Activated CD8-positive, alpha-beta T cell treated with anti-CD3 and anti-CD28 coated beads, Interleukin-2, amount 10 ng/mL, durations not matched to agents 7 days and 5 days (primary cell): ENCODE measurements around the gene PRDM7. TPM values are rescaled to one million over a fixed set of nuclear protein-coding genes. Genes with fewer than 3 reads are reported as not detected.

Experiments used
- ATAC-seq: fragments of 150-1000 bp; cut with Tn5 transposase; one replicate; pipeline ENCODE4 v1.10.0; 2021; ENCODE audit warnings: moderate library complexity
- CTCF ChIA-PET: fragments of 350-600 bp; sonication (Branson Sonifier 250); formaldehyde crosslinking; loops from one replicate; lab custom pipeline; 2021; ENCODE audit warnings: antibody characterized with exemption; lab: Charles Lee
- POLR2A ChIA-PET: fragments of 350-600 bp; sonication (Branson Sonifier 250); formaldehyde crosslinking; loops from one replicate; lab custom pipeline; 2021; ENCODE audit warnings: antibody characterized with exemption; lab: Charles Lee
- DNase-seq: peaks from one replicate; pipeline ENCODE4 v3.0.0-alpha.2; 2020
- H3K27ac Mint-ChIP-seq: one replicate; pipeline ENCODE4 v1.8.0; 2021; ENCODE audit warnings: mild to moderate bottlenecking, mixed read lengths
- H3K27me3 Mint-ChIP-seq: one replicate; pipeline ENCODE4 v1.8.0; 2021; ENCODE audit warnings: low read depth, mixed read lengths
- H3K36me3 Mint-ChIP-seq: one replicate; pipeline ENCODE4 v1.8.0; 2021; ENCODE audit warnings: low read depth, mixed read lengths
- H3K4me1 Mint-ChIP-seq: one replicate; pipeline ENCODE4 v1.8.0; 2021; ENCODE audit warnings: low read depth, mixed read lengths
- H3K4me3 Mint-ChIP-seq: one replicate; pipeline ENCODE4 v1.8.0; 2021; ENCODE audit warnings: mild to moderate bottlenecking, mixed read lengths
- H3K9me3 Mint-ChIP-seq: one replicate; pipeline ENCODE4 v1.8.0; 2022; ENCODE audit warnings: mixed read lengths; ENCODE audit not compliant: insufficient read depth
- total RNA-seq, 2 experiments: library from RNA; stranded (reverse); gene quantifications; one replicate each; pipeline ENCODE4 v1.2.3, GENCODE V29; 2021

The PRDM7 gene
- total RNA-seq, 2 experiments from 2014 or later = not detected

DNA sequence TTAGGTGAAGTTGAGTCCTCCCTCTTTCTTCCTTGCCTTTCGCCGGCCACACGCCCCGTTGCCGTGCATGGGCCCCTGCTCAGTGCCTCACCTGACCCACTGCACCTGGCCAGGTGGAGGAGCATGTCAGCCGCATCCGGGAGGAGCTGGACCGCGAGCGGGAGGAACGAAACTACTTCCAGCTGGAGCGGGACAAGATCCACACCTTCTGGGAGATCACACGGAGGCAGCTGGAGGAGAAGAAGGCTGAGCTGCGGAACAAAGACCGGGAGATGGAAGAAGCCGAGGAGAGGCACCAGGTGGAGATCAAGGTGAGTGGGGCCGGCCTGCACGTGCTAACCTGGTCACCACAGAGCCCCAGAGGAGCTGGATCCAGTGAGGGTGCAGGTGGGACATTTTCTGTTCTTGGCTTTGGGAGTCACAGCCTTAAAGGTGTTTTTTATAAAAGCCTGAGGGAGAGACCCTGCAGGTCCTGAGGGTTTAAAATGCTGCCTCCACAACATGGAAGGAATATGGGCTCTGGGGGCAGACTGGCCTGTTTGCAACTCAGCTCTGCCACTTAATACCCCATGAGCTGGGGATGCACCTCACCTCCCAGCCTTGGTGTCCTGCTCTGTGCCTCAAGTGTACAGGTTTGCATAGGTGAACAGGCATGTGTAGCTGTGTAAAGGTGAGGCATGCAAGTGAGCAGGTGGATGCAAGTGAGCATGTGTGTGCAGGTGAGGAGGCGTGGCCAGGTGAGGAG is 45.8 kb downstream of the PRDM7 start:
- Mint-ChIP-seq H3K27ac (peak overlapping the region; percentile 6), H3K4me1 (peaks cover 5% of the 10 kb centered on the region), H3K36me3 (peaks cover 5% of the 10 kb centered on the region), H3K27me3 (no peaks in the 10 kb centered on the region), H3K9me3 (no peaks in the 10 kb centered on the region), H3K4me3 (peak overlapping the region; percentile 12)
- ChIA-PET POLR2A (no interaction called here), CTCF (interaction anchor here (1.5 kb wide), 1 partner anchor 11 kb away, joined by 4 read pairs; no protein-coding TSS in a partner anchor)
- DNase-seq (no peak), ATAC-seq (peak; percentile 40)

- ChIA-PET CTCF (no interaction called here), POLR2A (no interaction called here)
- Mint-ChIP-seq H3K36me3 (peaks cover 5% of the 10 kb centered on the region), H3K4me1 (peaks cover 11% of the 10 kb centered on the region), H3K27ac (no peak overlapping the region), H3K9me3 (no peaks in the 10 kb centered on the region), H3K27me3 (no peaks in the 10 kb centered on the region), H3K4me3 (no peak overlapping the region)
- ATAC-seq (no peak), DNase-seq (no peak)
Measured at GRCh38 chr16:90028985-90029384, 48.1 kb downstream of the PRDM7 start.

DNA sequence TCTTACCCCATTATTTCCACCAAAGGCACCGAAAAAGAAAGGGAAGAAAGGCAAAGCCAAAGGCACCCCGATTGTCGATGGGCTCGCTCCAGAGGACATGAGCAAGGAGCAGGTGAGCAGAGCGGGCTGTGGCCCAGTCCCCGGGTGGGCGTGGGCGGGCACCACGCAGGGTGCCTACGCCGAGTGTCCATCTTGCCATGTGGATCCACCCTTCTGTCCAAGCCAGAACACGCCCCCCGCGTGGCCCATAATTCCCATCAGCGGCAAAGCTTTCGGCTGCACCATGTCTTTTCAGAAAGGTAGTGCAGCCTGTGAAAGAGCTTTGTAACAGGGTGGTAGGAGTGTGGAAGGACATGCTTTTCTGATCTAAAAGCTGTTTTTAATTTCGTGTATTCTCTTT is 49.5 kb downstream of the PRDM7 start:
- H3K4me3 Mint-ChIP-seq = no peak overlapping the region
- POLR2A ChIA-PET = no interaction called here
- peaks cover 11% of the 10 kb centered on the region for H3K4me1 Mint-ChIP-seq
- no peaks in the 10 kb centered on the region for H3K9me3 Mint-ChIP-seq
- no peaks in the 10 kb centered on the region for H3K27me3 Mint-ChIP-seq
- peaks cover 5% of the 10 kb centered on the region for H3K36me3 Mint-ChIP-seq
- ATAC-seq = no peak
- no peak overlapping the region for H3K27ac Mint-ChIP-seq
- DNase-seq = no peak
- CTCF ChIA-PET = no interaction called here

- peaks cover 7% of the 10 kb centered on the region for H3K9me3 Mint-ChIP-seq
- DNase-seq (no peak), ATAC-seq (peak; percentile 34)
- H3K27ac Mint-ChIP-seq = no peak overlapping the region
- H3K4me3 Mint-ChIP-seq = no peak overlapping the region
- peaks cover 4% of the 10 kb centered on the region for H3K27me3 Mint-ChIP-seq
- ChIA-PET CTCF (no interaction called here), POLR2A (no interaction called here)
- peaks cover 5% of the 10 kb centered on the region for H3K36me3 Mint-ChIP-seq
- peaks cover 23% of the 10 kb centered on the region for H3K4me1 Mint-ChIP-seq
Measured at GRCh38 chr16:90026135-90026534, 51.0 kb downstream of the PRDM7 start.

DNA sequence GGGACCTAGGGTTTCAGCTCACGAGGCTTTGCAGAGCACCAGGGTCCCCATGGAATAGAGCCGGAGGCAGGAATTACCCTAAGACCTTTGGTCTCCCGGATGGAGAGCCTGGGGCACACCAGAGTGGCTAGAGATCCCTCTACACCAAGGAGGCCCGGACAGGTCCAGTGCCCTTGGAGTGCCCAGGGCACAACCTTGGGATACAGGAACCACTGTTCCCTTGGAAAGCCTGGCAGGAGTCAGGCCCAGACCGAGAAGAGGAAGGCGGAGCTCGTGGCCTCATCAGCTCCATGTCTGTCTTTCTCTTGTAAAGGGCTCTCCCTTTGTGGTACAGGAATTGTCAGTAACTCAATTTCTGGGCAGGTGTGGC is 54.1 kb downstream of the PRDM7 start:
- Mint-ChIP-seq H3K36me3 (peaks cover 5% of the 10 kb centered on the region), H3K27me3 (peaks cover 17% of the 10 kb centered on the region), H3K27ac (no peak overlapping the region), H3K4me3 (peak overlapping the region; percentile 69), H3K4me1 (peaks cover 34% of the 10 kb centered on the region), H3K9me3 (peaks cover 7% of the 10 kb centered on the region)
- DNase-seq (no peak), ATAC-seq (no peak)
- ChIA-PET CTCF (interaction anchor here (2.2 kb wide), 1 partner anchor 318 kb away, joined by 5 read pairs; no protein-coding TSS in a partner anchor), POLR2A (interaction anchor here (1.1 kb wide), 1 partner anchor 75 kb away, joined by 3 read pairs; no protein-coding TSS in a partner anchor)

GRCh38 chr16:90022209-90023077 is 54.7 kb downstream of the PRDM7 start:
- Mint-ChIP-seq H3K27ac (peak overlapping the region; percentile 61), H3K27me3 (peaks cover 22% of the 10 kb centered on the region), H3K9me3 (peaks cover 7% of the 10 kb centered on the region), H3K4me1 (peaks cover 34% of the 10 kb centered on the region), H3K4me3 (peak overlapping the region; percentile 69), H3K36me3 (peaks cover 5% of the 10 kb centered on the region)
- DNase-seq = peak; percentile 85
- ChIA-PET CTCF (interaction anchor here (1.1 to 2.2 kb wide), 3 partner anchors 14 to 317 kb away, joined by 3 to 5 read pairs (median 5); no protein-coding TSS in a partner anchor), POLR2A (no interaction called here)
- peak; percentile 88 for ATAC-seq

DNA sequence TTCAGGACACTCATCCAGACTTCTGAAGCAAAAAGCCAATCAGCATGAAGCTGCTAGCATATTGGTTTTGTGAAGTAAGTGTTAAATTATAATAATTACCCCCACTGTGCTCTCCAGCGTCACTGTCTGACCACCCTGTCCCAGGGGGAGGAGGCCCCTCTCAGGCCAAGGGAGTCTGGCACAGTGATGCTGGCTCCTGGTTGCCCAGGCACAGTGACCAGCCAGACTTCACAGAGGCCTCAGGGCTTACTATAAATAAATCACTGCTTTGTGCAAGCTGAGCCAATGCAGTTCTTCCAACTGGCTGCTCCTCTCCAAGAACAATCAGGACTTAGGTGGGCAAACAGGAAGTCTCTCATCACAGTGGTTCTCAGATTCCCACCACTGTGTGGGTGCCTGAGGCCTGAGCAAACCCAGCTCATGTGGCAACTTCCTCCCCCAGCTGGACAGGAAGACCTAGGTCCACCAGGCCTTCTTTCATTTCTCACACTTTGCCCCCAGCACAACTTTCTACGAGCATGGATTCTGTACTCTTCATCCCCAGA is 56.2 kb downstream of the PRDM7 start:
- ChIA-PET CTCF (interaction anchor here (1.3 to 1.6 kb wide), 2 partner anchors 9 to 12 kb away, joined by 4 to 5 read pairs; no protein-coding TSS in a partner anchor), POLR2A (interaction anchor here (1.0 kb wide), 1 partner anchor 48 kb away, joined by 3 read pairs; no protein-coding TSS in a partner anchor)
- Mint-ChIP-seq H3K36me3 (peaks cover 5% of the 10 kb centered on the region), H3K27ac (no peak overlapping the region), H3K27me3 (peaks cover 24% of the 10 kb centered on the region), H3K4me3 (no peak overlapping the region), H3K4me1 (peaks cover 24% of the 10 kb centered on the region), H3K9me3 (peaks cover 7% of the 10 kb centered on the region)
- ATAC-seq = no peak
- DNase-seq = no peak

DNA sequence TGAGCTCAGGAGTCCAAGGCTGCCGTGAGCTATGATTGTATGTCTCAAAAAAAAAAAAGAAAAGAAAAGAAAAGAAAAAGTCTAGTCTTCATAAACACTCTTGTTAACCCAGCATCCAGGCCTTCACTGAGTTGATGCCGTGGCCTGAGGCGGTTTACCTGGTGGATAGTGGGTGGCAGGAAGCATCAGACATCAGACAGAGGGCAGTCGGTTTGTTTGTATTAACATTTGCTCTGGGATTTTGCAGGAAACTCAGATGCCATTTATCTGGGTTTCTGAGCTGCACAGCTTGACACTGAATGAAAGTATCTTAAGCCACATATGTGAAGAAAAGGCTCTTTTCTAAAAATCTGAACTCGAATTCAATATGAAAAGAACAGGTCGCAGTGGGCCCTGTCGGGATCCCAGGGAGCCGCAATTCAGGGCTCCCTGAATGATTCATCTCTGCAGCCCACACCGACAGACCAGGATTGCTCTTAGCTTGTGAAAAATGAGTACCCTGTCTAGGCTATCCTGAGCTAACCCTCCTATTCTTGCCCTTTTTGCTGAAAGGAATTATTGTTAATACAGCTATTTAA is 56.8 kb downstream of the PRDM7 start:
- Mint-ChIP-seq H3K27ac (no peak overlapping the region), H3K4me1 (peaks cover 22% of the 10 kb centered on the region), H3K9me3 (peaks cover 7% of the 10 kb centered on the region), H3K27me3 (peaks cover 28% of the 10 kb centered on the region), H3K4me3 (peak overlapping the region; percentile 36), H3K36me3 (peaks cover 5% of the 10 kb centered on the region)
- ChIA-PET CTCF (interaction anchor here (1.6 kb wide), 1 partner anchor 10 kb away, joined by 4 read pairs; no protein-coding TSS in a partner anchor), POLR2A (interaction anchor here (1.0 kb wide), 1 partner anchor 47 kb away, joined by 3 read pairs; no protein-coding TSS in a partner anchor)
- ATAC-seq (no peak), DNase-seq (no peak)

- Mint-ChIP-seq H3K27me3 (peaks cover 32% of the 10 kb centered on the region), H3K27ac (no peak overlapping the region), H3K9me3 (peaks cover 7% of the 10 kb centered on the region), H3K4me1 (peaks cover 22% of the 10 kb centered on the region), H3K36me3 (peaks cover 5% of the 10 kb centered on the region), H3K4me3 (peak overlapping the region; percentile 36)
- POLR2A ChIA-PET = no interaction called here
- CTCF ChIA-PET = interaction anchor here (1.2 to 1.6 kb wide), 2 partner anchors 10 to 11 kb away, joined by 4 read pairs; no protein-coding TSS in a partner anchor
- ATAC-seq = peak; percentile 34
- peak; percentile 28 for DNase-seq
Measured at GRCh38 chr16:90019543-90020259, 57.4 kb downstream of the PRDM7 start.

GRCh38 chr16:90018652-90019542 is 58.2 kb downstream of the PRDM7 start, which contains the start of gene DBNDD1:
DBNDD1 (minus strand) TSS chr16:90019456; CDS start chr16:90019341, 115 bp downstream.
- Mint-ChIP-seq H3K27ac (no peak within 1 kb of the TSS), H3K4me3 (peak within 1 kb of the TSS; percentile 59), H3K9me3 (peaks cover 7% of the 10 kb centered on the region), H3K36me3 (peaks cover 5% of the 10 kb centered on the region), H3K4me1 (peaks cover 22% of the 10 kb centered on the region), H3K27me3 (peaks cover 33% of the 10 kb centered on the region)
- POLR2A ChIA-PET = no interaction called here
- DNase-seq (no peak), ATAC-seq (peak; percentile 30)
- CTCF ChIA-PET = interaction anchor here (1.2 kb wide), 1 partner anchor 10 kb away, joined by 4 read pairs; no protein-coding TSS in a partner anchor
